Retinal pigment epithelial cell (primary cell): ENCODE data around the gene PFN1.

ENCODE experiments used
- DNase-seq: peaks from one replicate; pipeline ENCODE4 v3.0.0-alpha.2; 2010; ENCODE audit warnings: low read depth
- H3K4me3 ChIP-seq: 2 replicates; pipeline ENCODE4 v1.5.1; 2011; ENCODE audit warnings: mild to moderate bottlenecking, low read length, control low read depth, moderate library complexity
- CTCF ChIP-seq: conservative IDR thresholded peaks from 2 replicates; pipeline ENCODE4 v1.5.1; 2011; ENCODE audit warnings: low read depth, low read length, control low read depth, inconsistent platforms

The PFN1 gene

GRCh38 chr17:4948166-4948930, at the start of gene PFN1:
Gene PFN1 (minus strand): TSS chr17:4948530. CDS start chr17:4948394, 136 bp downstream.
- DNase-seq, result peak; percentile 63
- no peak for TF ChIP-seq CTCF
- H3K4me3 ChIP-seq, result peak within 1 kb of the TSS; percentile 93

- TF ChIP-seq CTCF, result no peak
- peak; percentile 47 for DNase-seq
- peak within 1 kb of the TSS; percentile 96 for H3K4me3 ChIP-seq
These were observed 49.1 kb upstream of the PFN1 start, which contains the start of the genes INCA1 and KIF1C for GRCh38 chr17:4997302-4998026. Gene INCA1 (minus strand): TSS chr17:4997522. CDS start chr17:4994437, 3,085 bp downstream. Gene KIF1C (plus strand): TSS chr17:4997950. CDS start chr17:5000247, 2,297 bp downstream.

- TF ChIP-seq CTCF, result no peak
- DNase-seq, result no peak
- no peak overlapping the region for H3K4me3 ChIP-seq
These were observed 45.8 kb upstream of the PFN1 start for GRCh38 chr17:4994081-4994595.

GRCh38 chr17:4987767-4988567, 39.6 kb upstream of the PFN1 start:
- no peak for DNase-seq
- peak overlapping the region; percentile 77 for H3K4me3 ChIP-seq
- TF ChIP-seq CTCF, result no peak

- peak within 1 kb of the TSS; percentile 77 for H3K4me3 ChIP-seq
- peak; percentile 64 for TF ChIP-seq CTCF
- DNase-seq, result no peak
These were observed 38.8 kb upstream of the PFN1 start, which contains the start of gene CAMTA2 for GRCh38 chr17:4986951-4987766. Gene CAMTA2 (minus strand): TSS chr17:4987675. CDS start chr17:4986222, 1,453 bp downstream.

DNA sequence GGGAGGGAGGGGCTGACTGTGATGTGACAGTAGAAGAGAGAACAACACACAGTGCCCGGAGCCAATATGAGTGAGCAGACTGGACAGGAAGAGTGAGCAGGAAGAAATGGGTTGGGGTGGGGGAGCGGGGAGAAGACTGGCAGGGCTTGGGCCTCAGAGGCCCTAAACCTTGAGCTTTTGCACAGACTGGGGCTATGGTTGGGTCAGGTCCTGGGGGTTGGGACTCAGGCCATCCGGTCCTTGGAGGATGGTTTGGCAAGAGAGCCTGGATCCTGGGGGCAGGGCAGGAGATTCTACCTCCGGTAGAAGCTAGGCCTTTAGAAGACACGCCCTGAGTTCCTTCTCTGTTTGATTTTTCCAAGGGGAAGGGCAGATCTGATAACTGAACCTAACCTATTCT, 38.1 kb upstream of the PFN1 start:
- peak overlapping the region; percentile 77 for H3K4me3 ChIP-seq
- TF ChIP-seq CTCF, result no peak
- no peak for DNase-seq
